HuH-7.5 (cell line): Measurements from ENCODE around the gene COL5A2.

Experiments
- DNase-seq: peaks from one replicate; pipeline ENCODE4 v3.0.0; 2011; ENCODE audit warnings: low spot score

Gene COL5A2

DNA sequence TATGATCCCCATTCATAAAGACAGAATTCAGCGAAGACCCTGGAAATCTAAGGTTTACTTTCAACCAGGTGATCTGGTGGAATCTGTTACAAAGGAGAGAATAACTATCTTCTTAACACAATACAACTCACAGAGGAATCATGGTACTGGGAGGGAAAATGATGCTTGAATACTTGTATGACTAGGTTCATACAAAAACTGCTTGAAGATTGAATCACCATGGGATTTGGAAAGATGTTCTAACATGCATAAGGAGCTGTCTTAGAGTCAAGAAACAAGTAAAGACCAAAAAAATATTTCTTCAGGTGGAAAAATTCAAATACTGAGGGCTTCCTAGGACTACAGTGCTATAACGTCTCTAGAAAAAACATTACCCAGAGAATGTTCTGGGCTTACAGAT is 32.2 kb downstream of the COL5A2 start:
- no peak for DNase-seq

DNA sequence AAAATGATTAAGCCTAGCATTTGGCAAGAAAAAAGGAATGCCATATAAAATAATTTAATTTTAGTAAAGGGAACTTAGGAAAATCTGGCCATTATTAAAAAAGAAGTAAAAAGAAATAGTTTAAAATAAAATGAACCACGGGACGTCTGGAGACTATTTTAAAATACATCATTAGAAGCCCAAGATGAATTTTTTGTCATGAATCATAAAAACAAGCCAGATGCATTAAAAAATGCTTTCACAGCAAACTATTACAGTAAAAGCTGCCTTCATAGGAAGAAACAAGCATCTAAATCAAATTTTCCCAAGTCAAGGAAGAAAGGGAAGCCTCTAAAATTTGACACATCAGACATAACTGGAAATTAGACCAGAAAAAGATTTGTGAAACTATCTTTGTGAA is 33.0 kb downstream of the COL5A2 start:
- DNase-seq: no peak

DNA sequence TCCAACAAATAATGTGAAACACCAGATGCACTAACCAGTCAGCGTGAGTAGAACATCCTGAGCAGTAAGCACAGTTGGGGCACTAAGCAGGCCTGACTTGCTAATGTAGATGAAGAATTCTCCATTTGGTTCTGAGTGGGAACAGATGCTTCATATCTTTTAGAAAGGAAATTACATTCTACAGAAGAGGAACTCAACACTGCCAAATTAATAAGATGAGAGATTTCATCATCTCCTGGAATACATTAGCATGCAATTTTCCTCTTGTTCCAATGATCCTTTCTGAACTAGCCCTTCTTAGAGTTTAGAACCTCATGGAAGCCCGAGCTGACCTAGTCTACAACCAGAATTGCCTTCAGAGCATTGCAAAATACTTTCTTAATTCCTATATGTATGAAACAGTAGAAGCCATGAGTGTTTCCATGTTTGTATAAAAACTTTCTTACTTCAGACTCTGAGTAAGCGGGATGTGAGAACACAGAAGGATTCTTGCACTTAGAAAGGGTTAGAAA is 34.8 kb downstream of the COL5A2 start:
- DNase-seq: no peak

DNA sequence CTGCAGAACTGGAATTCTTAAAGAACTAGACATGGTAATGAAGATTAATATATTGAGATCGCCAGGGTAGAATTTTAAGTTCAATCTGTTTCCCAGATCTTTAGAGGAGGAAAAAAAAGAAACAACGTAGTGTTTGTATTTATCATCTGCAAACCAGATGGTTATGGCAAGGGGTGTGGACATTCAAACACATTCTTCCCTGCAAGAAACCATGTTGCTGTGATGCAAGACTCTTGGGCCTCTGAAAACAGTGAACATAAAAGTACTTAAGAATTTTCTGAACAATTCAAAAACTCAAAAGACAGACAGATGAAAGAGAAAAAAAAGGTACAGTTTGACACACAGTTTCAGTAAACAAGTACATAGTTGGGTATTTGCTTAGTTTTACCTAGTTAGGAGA is 35.6 kb downstream of the COL5A2 start:
- no peak for DNase-seq

DNA sequence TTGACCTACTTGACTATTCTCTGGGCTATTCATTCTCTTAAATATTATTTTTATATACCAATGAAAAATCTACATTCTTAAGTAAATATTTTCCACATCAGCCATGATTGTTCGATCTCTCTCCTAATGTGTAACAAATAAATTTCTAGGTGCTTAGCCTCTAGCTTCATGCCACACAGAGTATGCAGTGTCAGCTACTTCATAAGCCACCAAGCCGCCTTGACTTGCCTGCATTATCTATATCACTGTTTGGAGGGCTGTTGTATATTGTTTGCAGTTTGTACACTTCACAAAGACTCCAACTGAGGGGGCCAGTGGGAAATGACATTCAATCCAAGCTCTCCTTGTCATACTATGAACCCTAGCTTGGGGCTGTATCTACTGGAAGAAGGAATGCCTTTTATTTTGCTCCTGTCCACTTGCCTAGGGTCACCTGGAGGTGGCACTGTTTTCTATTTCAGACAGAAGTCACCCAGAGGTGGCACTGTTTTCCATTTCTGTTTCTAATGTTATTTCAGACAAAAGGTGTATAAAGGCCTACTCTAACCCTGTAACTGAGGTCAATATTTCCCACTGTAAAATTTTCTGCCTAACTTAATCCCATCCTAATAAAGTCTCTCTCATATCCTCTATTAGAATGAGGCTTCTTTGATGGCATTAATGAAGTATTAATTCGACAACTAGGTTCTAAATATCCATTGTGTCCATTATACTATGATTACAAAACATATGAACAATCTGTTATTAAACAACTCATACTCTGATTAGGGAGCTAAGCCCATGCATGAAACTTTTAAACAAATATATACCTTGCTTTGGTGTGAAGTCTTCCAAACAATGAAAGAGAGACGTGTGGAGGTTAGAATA is 36.4 kb downstream of the COL5A2 start:
- no peak for DNase-seq

DNA sequence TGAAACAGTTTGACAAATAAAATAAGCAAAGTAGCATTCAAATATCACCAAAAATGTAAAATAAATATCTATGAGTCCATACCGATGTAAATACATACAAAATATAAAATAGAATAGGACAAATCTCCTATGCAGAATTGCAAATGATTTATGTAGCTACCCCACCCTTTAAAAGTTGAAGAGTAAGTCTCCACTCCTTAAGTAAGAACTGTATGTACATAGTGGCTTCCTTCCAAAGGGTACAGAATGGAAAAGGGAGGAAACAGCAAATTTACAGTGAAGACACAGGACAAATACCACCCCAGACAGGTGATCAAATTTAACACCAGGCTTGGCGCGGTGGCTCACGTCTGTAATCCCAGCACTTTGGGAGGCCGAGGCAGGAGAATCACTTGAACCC is 40.8 kb downstream of the COL5A2 start:
- no peak for DNase-seq

DNA sequence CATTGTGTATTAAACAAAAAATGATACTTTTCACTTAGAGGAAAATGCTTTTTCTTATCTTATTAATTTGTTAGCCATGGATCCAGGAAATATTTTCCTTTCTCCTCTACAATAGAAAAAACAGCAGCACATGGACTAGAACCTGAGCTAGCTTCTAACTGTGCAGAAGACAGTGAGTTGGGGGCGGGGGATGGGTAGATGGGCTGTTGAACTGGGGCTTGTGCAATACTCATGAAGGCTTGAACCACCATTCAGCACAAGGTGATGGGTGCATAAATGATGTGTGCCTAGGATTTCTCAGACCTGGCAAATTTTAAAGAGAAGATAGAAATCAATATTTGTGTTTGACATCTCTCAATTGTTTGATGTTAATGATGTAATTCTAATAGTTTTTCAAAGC is 42.0 kb downstream of the COL5A2 start:
- no peak for DNase-seq

DNA sequence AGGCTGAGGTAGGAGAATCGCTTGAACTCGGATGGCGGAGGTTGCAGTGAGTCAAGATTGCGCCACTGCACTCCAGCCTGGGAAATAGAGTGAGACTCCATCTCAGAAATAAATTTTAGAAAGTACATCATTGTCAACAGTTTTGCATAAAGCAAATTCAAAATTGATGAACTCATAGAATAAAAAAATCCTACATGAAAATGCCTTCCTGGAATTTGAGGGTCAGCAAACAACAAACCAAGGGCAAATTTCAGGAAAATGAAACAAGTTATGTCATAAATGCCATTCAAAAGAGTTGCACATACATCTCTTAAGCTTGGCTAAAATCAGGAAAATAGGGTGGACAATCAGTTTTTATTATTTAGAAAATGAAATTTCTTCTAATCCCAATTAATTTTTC is 45.1 kb downstream of the COL5A2 start:
- no peak for DNase-seq

DNA sequence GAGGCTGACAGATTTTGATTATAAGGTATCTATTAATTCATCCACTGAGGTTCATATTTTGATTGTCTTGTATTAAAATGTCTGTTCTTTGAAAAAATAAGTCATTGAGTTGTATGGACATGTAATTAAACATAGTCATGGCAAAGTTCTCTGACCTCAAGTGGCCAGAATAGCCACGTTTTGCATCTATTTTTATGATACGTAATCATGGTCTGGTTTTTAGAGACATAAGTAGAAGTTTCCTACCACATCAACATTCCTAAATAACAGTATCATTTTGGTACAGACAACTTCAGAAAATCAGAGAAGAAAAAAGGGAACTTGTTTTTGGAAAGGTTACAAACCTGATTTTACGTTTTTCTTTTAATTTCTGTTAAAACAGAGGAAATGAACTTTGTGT is 47.6 kb downstream of the COL5A2 start:
- no peak for DNase-seq

DNA sequence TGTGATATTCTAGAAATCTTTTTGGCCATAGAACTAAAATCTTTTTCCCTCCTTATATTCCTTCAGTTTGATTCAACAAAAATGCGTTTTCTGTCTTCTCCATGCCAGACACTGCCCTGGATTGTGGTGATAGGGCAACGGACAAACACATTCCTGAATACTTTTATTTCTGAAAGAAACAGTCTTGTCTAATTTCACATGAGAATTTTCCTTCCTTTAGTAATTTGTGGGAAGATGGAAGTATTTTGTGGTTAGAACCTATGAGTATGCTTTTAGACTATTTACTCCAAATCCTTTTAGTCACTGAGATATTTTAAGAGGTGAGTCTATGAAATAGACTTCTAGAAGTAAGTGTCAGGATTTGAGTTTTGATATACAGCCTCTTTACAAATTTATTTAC is 49.6 kb downstream of the COL5A2 start:
- no peak for DNase-seq

DNA sequence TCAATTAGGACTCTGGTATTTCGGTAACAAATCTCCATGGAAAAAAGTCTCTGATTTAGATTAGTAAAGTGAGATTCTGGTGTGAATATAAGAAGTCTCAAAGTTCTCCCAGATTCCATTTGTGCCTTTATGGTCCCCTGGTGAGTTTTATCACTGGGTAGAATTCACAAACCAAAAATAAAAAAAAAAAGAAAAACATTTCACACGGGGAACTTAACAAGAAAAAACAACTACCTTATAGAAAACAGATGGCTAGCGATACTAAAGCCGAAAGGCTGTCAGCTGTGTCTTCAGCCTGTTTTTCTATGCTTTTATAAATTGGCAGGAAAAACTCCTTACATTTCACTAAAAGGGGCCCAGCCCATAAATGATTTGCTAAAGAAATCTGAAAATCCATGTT is 50.6 kb downstream of the COL5A2 start:
- DNase-seq: no peak

DNA sequence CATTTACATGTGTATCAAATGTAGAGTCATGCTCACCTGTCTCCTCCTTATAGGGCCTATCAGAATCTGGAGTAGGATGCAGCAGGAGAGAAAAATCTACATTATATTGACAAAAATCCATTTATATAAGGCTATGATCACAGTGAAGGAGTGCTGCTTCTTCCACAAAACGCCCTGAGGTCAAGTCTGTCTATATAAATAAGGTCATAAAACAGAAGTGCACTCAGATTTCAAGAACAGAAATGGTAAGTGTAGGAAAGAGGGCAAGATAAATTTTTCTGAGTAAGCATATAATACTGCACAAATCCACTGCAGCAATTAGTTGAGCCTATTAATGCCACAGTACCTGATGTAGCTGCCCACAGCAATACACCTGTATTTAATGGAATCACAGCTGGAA is 51.8 kb downstream of the COL5A2 start:
- DNase-seq: no peak

DNA sequence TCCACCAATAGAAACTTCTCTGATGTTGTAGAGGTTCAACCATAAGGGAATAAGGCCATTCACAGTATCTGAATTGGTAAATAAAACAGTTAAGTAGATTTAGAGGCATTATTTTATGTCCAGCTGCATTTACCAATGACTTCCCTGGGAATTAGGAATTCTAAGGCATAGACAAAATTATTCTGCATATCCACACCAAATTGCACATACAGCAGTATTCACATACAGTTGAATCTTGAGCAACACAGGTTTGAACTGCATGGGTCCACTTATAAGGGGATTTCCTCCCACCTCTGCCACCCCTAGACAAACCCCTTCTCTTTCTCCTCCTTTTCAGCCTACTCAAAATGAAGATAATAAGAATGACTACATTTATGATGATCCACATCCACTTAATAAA is 54.4 kb downstream of the COL5A2 start:
- no peak for DNase-seq

DNA sequence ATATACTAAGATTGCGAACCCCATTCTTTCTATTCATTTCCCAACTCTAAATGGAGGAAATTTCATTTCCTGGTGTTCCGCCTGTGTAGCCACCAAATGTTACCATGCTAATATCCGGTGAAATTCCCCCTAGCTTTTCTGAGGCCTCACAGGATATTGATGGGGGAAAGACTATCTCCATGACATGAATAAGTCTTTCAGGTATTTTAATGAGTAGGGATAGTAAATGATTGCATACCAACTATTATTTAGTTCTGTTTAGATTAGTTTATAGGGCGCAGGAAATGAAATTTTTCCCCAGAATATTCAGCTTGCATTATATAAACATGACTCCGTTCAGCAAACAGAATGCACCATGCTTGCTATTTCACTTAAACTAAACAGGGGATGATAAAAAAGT is 55.4 kb downstream of the COL5A2 start:
- no peak for DNase-seq

DNA sequence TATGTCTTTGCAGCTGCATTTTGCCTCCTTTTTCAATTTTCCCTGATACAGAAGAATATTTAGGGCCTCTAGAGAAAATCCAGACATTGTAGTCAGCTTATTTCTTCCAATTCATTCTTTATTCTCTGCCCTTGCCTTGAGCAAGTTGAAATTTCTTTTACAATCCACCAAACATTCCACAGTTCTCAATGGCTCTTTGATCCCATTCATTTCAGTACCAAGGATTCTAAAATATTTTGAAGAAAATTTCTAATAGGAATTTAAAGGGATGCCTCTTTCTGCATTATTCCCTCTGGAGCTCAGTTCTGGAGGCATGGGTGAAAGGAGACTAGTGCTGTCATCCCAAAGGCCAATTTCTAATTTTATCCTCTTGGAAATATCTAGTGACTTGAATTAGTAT is 61.2 kb downstream of the COL5A2 start:
- no peak for DNase-seq

DNA sequence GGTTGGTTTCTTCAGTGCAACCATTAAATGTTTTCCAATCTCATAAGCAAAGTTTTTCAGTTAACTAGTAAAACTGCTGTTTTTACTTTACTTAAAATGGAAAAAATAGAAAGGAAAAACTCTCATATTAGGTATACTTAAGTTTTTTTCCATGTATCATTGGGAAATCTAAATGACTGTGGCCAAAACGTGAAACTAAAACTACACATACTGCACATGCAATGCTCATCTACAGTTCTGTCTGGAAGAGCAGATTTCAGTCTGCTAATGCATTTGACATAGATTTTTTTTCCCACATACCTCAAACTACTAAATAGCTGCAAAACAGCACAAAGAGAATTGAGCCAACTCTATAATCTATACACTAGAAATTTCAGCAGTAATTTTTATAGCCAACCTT is 62.6 kb downstream of the COL5A2 start:
- no peak for DNase-seq

DNA sequence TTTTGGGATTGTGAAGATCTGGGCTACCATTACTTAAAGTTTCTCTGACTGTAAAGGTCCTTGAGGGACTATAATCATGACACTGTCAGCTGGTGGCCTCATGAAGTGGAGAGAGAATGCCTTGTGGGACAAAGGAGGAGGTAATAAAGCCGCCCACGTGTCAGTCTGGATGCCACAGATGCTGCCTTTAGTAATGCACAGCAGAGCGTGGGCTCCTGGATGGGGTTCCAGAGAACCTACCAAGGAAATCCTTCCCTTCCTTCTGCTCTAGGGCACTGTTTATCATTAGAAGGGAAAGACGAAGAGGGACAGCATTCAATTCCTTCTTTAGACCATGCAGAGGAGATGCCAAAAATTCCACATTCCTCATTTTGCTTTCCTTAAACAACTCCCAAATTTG is 63.5 kb downstream of the COL5A2 start:
- no peak for DNase-seq

DNA sequence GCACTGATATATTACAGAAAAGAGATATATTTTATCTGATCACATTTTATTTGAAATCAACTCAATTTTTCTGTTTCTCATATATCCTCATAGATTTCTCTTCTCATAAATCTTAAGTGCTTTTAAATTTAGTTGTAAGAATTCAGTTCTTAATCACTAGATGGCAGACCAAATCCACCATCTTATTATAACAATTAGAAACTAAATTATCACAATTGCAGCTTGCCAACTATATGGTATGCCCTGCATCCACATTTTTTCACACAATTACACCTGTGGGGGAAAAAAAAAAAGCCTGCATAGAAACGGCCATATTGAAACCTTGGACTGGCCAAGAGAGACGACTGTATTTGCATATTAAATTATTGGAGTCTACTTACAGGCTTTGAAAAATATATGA is 64.4 kb downstream of the COL5A2 start:
- DNase-seq: no peak

DNA sequence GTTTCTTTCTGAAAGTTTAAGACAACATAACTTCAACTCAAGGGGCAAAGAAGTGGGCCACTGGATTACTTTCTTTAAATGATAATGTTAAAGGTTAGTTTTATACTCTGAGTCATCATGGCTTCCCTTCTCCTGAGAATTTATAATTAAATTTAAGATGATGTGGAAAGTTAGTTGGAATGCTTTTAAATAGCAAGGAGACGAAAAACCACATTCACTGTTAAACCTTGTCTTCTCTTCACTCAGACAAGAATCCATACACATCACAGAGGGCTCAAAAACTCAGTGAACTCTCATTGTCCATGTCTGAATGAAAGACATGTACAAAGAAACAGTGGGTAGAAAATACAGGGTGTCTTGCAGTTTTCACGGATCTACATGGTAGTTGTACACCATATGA is 65.6 kb downstream of the COL5A2 start:
- DNase-seq: no peak

DNA sequence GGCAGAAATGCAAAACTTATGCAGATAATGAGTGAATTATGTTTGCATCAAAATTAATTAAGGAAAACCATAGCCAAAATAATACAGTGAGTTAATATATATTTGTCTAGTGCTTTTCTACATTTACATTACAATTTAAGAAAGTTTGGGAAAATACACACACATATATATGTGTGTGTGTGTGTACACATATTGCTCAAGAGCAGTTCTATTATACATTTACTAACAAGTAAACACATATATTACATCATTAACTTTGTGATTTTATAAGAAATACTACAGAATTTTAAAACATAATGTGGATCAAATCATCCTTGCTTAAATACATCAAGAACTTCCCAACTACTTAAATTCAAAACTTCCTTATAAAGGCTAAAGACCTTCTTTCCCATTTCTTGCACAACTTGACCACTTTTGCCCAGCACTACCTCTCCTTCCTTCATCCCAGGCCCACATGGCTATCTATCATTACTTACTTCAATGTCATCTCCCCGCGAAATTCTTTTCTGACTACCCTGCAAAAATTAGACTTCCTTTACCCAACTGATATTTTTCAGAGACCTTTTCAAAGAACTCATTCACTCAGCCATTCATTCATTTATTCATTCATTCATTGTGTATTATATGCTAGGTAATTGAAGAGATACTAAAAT is 68.4 kb downstream of the COL5A2 start:
- DNase-seq: no peak

DNA sequence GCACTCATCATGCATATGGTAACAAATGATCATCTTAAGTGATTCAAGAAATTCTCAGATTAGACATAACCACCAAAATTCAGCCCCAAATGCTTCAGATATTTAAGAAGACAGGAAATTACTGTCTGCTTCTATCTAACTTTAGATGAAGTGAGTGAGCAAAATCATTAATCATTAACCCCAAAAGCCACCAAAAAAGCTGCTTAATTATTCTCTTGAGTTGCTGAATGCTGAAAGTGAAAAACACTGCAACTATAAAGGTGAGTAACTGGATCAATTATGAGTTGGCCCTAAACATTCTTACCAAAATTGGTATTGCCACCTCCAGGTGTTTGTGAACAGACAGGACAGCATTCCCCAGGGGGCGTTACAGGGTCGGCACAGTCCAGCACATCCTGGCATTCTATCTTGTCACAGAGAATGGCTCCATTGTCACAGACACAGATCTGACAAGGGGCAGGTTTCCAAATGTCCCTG is 69.6 kb downstream of the COL5A2 start:
- DNase-seq: no peak

DNA sequence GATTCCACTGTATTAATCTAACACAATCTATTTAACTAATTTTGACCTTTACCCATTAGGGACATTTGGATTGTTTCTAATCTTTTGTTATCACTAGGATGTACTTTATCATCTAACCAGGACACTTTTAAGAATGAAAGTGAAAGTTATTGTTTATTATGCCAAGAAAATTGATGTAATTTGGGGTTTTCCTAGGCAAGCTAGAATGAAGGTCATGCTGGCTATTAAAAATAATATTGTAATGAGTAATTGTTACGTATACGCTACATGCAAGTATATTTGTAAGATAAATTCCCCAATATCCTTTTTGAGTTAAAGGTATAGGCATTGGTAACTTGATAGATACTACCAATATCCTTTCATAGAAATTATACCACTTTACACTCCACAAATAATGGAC is 74.6 kb downstream of the COL5A2 start:
- DNase-seq: no peak

DNA sequence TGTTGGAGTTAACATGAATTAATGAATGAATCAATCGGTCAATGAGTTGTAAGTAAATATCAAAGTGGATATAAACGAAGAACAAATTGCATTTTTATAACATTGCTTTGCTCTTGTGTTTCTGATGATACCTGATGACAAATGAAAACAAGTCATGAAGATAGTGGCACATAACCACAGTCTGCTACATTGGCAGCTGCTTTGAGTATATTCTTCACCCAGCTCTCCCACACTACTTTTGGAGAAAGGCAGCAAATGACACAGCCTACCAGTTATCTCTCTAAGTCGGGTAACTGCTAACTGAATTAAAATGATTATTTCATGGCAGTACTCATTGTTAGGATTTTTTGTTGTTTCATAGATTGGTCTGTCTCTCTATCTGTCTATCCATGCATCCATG is 76.8 kb downstream of the COL5A2 start:
- no peak for DNase-seq

DNA sequence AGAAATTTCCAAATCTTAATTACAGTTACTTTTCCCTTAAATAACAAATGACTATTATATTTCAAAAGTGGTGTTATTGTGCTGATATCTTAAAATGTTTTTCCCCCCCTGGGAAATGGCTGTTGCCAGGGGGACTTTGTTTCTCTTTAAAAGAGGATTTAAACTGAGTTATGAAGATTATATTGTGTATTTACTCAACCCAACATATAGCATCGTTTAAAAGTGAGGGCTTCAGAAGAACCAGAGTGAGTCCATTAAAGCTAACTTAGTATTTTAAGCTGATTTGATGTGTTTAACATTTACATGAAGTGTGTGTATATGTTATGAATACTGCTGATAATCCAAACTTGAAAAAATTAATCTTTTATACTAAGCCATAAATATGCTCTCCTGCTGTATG is 81.6 kb downstream of the COL5A2 start:
- DNase-seq: no peak
